K562 (cell line): Measurements from ENCODE around the gene GKN1. TPM values are rescaled to one million over a fixed set of nuclear protein-coding genes. Genes with fewer than 3 reads are reported as not detected.

Experiments used
- ATAC-seq: fragments of 200-7000 bp; cut with Tn5 transposase; 3 replicates; pipeline ENCODE4 v1.9.1; 2020; ENCODE audit warnings: moderate library complexity
- BruUV-seq: library from RNA; stranded (reverse); fragments of 400-500 nt; replicated peaks from 2 replicates; lab custom pipeline; 2021; lab: Mats Ljungman, UMichigan
- CTCF ChIA-PET: fragments of 300-600 bp; formaldehyde crosslinking; extraction: SDS; loops from one replicate; lab custom pipeline; 2021; ENCODE audit warnings: low intra/inter-chr PET ratio; lab: Yijun Ruan, JAX
- POLR2A ChIA-PET: fragments of 300-600, 350-650 bp; sonication (Branson Sonifier 250); formaldehyde crosslinking; extraction: SDS; loops from one replicate; lab custom pipeline; 2021; ENCODE audit warnings: antibody characterized with exemption, inconsistent platforms; lab: Yijun Ruan, JAX
- DNase-seq, 4 experiments: peaks; one replicate each; pipeline versions ENCODE4 v3.0.0 to v3.0.0-alpha.2; 2011 to 2018; ENCODE audit warnings: low spot score in 3 of 4, mixed read lengths in 3 of 4; ENCODE audit errors: extremely low read depth in 1 of 4
- FAIRE-seq: peaks from 2 replicates; lab custom pipeline; 2011; peaks lifted over from hg19 to GRCh38; lab: Jason Lieb, UNC
- H2AFZ ChIP-seq: 2 replicates; pipeline ENCODE4 v1.6.0; 2011; ENCODE audit warnings: low read depth, low read length, control low read depth, inconsistent platforms
- H3K27ac ChIP-seq: fragments of 200-600 bp; 3 replicates; pipeline ENCODE4 v1.8.0; 2011; ENCODE audit warnings: low read depth, mild to moderate bottlenecking, control low read depth, inconsistent platforms, low read length, moderate library complexity, mixed read lengths; ENCODE audit errors: extremely low read depth
- H3K27me3 ChIP-seq, 2 experiments: fragments of 300-600 bp in 1 of 2; 2 replicates in 1 of 2; 3 replicates in 1 of 2; pipeline versions ENCODE4 v1.6.0 to v1.8.0; 2011; ENCODE audit warnings: inconsistent platforms in 2 of 2, low read length in 2 of 2, mild to moderate bottlenecking in 1 of 2, mixed read lengths in 1 of 2, moderate library complexity in 1 of 2; ENCODE audit not compliant: control insufficient read depth in 2 of 2, insufficient read depth in 2 of 2
- H3K36me3 ChIP-seq: fragments of 300-600 bp; 3 replicates; pipeline ENCODE4 v1.8.0; 2011; ENCODE audit warnings: mild to moderate bottlenecking, low read length, inconsistent platforms; ENCODE audit not compliant: control insufficient read depth, insufficient read depth
- H3K4me1 ChIP-seq, 2 experiments: fragments of 200-600 bp in 1 of 2; replicated peaks in 1 of 2; 2 replicates in 1 of 2; 3 replicates in 1 of 2; pipeline versions ENCODE4 v1.5.1 to v1.8.0; 2011; ENCODE audit warnings: inconsistent platforms in 2 of 2, low read length in 2 of 2, mild to moderate bottlenecking in 1 of 2, mixed read lengths in 1 of 2, moderate library complexity in 1 of 2; ENCODE audit not compliant: control insufficient read depth in 2 of 2, insufficient read depth in 2 of 2
- H3K4me2 ChIP-seq: 2 replicates; pipeline ENCODE4 v1.6.1; 2011; ENCODE audit warnings: low read length, control low read depth, inconsistent platforms, mixed read lengths; ENCODE audit not compliant: insufficient read depth
- H3K4me3 ChIP-seq: fragments of 200-600 bp; sonication (generic), shearing (Covaris generic); 2 replicates; pipeline ENCODE4 v1.5.1; 2016; ENCODE audit warnings: control low read depth, inconsistent platforms
- H3K79me2 ChIP-seq: fragments of 200-600 bp; 3 replicates; pipeline ENCODE4 v1.8.0; 2011; ENCODE audit warnings: low read length, inconsistent platforms; ENCODE audit not compliant: control insufficient read depth, insufficient read depth
- H3K9ac ChIP-seq, 2 experiments: 2 replicates each; pipeline versions ENCODE4 v1.6.0 to v1.6.1; 2011; ENCODE audit warnings: low read depth in 2 of 2, low read length in 2 of 2, control low read depth in 1 of 2, inconsistent platforms in 1 of 2, mild to moderate bottlenecking in 1 of 2, mixed read lengths in 1 of 2; ENCODE audit not compliant: insufficient read depth in 1 of 2
- H3K9me1 ChIP-seq: one replicate; pipeline ENCODE4 v1.6.0; 2011; ENCODE audit warnings: inconsistent platforms, mild to moderate bottlenecking, low read length, moderate library complexity; ENCODE audit not compliant: control insufficient read depth, insufficient read depth
- H3K9me3 ChIP-seq: replicated peaks from 2 replicates; pipeline ENCODE4 v1.5.1; 2011; ENCODE audit warnings: low read depth, low read length, inconsistent platforms; ENCODE audit not compliant: control insufficient read depth, insufficient read depth
- H4K20me1 ChIP-seq: replicated peaks from 2 replicates; pipeline ENCODE4 v1.6.1; 2011; ENCODE audit warnings: low read length, inconsistent platforms, mixed read lengths; ENCODE audit not compliant: control insufficient read depth, insufficient read depth
- ARID1B ChIP-seq: fragments of 450-650 bp; IDR thresholded peaks from 2 replicates; pipeline ENCODE4 v1.6.1; 2016; ENCODE audit warnings: antibody characterized with exemption, mild to moderate bottlenecking, inconsistent platforms
- CREM ChIP-seq: IDR thresholded peaks from 2 replicates; pipeline ENCODE4 v1.6.1; 2014; ENCODE audit warnings: antibody characterized with exemption, low read depth
- GATAD2A ChIP-seq: fragments of 450-650 bp; IDR thresholded peaks from 2 replicates; pipeline ENCODE4 v1.6.1; 2017
- HCFC1 ChIP-seq: IDR thresholded peaks from 2 replicates; pipeline ENCODE4 v1.6.1; 2012; ENCODE audit warnings: low read depth, low read length, improper control_type of control experiment
- JUN ChIP-seq, 2 experiments: sonication (generic) in 1 of 2; formaldehyde crosslinking in 1 of 2; IDR thresholded peaks; 2 replicates each; pipeline versions ENCODE4 v1.6.1 to v1.8.0; 2012 to 2022; ENCODE audit warnings: borderline replicate concordance in 2 of 2, mild to moderate bottlenecking in 2 of 2, improper control_type of control experiment in 1 of 2, low read depth in 1 of 2, low read length in 1 of 2, missing genetic modification reagents in 1 of 2
- MBD1 ChIP-seq: fragments of 250-450 bp; sonication (Bioruptor Pico); IDR thresholded peaks from 2 replicates; pipeline ENCODE4 v1.8.0; 2022; ENCODE audit warnings: inconsistent platforms
- NBN ChIP-seq: fragments of 450-650 bp; IDR thresholded peaks from 2 replicates; pipeline ENCODE4 v1.6.1; 2016; ENCODE audit warnings: low read depth, mild to moderate bottlenecking
- PHB2 ChIP-seq: fragments of 450-650 bp; IDR thresholded peaks from 2 replicates; pipeline ENCODE4 v1.6.1; 2017; ENCODE audit warnings: low read depth
- POU5F1 ChIP-seq: fragments of 150-350 bp; IDR thresholded peaks from 2 replicates; pipeline ENCODE4 v1.6.1; 2014; ENCODE audit warnings: borderline replicate concordance, low read length, low read depth, mild to moderate bottlenecking; ENCODE audit not compliant: partially characterized antibody
- PREB ChIP-seq: sonication (generic); formaldehyde crosslinking; IDR thresholded peaks from 2 replicates; pipeline ENCODE4 v1.8.1; 2023; ENCODE audit warnings: mild to moderate bottlenecking, missing genetic modification reagents
- SMARCB1 ChIP-seq: IDR thresholded peaks from 2 replicates; pipeline ENCODE4 v1.6.1; 2011; ENCODE audit warnings: improper control_type of control experiment, low read depth; ENCODE audit not compliant: insufficient read length
- ZNF174 ChIP-seq: fragments of 250-450 bp; sonication (Bioruptor Pico); IDR thresholded peaks from 2 replicates; pipeline ENCODE4 v1.4.0; 2020; ENCODE audit warnings: mild to moderate bottlenecking
- WGBS: fragments of 100-300 bp; shearing (Covaris generic); methylation state at CpG from one replicate; pipeline ENCODE4 v1.1.6; 2016; ENCODE audit warnings: low coverage, mixed read lengths; ENCODE audit not compliant: insufficient coverage; ENCODE audit errors: missing lambda C conversion rate; 5-methylcytosine and 5-hydroxymethylcytosine counted together
- in situ Hi-C: fragments of 300-500 bp; cut with MboI; formaldehyde crosslinking; loops from 4 replicates; pipeline ENCODE4 v1.15.0; 2018; ENCODE audit warnings: inconsistent platforms, mixed read lengths
- intact Hi-C: fragments of 100-400 bp; cut with micrococcal nuclease; formaldehyde crosslinking; loops from 2 replicates; pipeline ENCODE4 v1.14.2; 2022
- polyA plus RNA-seq, 8 experiments: library from polyadenylated mRNA; depleted of rRNA in 4 of 8; stranded (reverse) in 5 of 8; unstranded in 3 of 8; fragments of >200 nt; fragmentation: Nextera tagmentation in 2 of 8; fragmentation: Illumina TruSeq in 1 of 8; extraction: Ambion mirVana in 2 of 8; extraction: Trizol in 1 of 8; gene quantifications; 2 replicates each; pipeline versions ENCODE4 v1.2.1 to v1.2.3, GENCODE V29; 2011 to 2014; ENCODE audit warnings: inconsistent platforms in 1 of 8, missing spikeins in 1 of 8
- total RNA-seq, 7 experiments: library from RNA; depleted of rRNA in 6 of 7; stranded (reverse); fragments of >200 nt in 6 of 7; fragmentation: Illumina TruSeq in 2 of 7; extraction: Trizol in 2 of 7; gene quantifications; 2 replicates each; pipeline versions ENCODE4 v1.2.1 to v1.2.3, GENCODE V29; 2011 to 2021; ENCODE audit warnings: low replicate concordance in 1 of 7
- TF ChIP-seq, protein P1 (sequence below): fragments of 250-450 bp; sonication (Bioruptor Pico); IDR thresholded peaks from 2 replicates; pipeline ENCODE4 v1.8.0; 2021; ENCODE audit warnings: moderate library complexity, mild to moderate bottlenecking, inconsistent platforms

The GKN1 gene
- total and polyA plus RNA-seq, 9 of the 15 experiments (the other 6 are each of a cell fraction or from before 2014, with no cell fraction given), result not detected

DNA sequence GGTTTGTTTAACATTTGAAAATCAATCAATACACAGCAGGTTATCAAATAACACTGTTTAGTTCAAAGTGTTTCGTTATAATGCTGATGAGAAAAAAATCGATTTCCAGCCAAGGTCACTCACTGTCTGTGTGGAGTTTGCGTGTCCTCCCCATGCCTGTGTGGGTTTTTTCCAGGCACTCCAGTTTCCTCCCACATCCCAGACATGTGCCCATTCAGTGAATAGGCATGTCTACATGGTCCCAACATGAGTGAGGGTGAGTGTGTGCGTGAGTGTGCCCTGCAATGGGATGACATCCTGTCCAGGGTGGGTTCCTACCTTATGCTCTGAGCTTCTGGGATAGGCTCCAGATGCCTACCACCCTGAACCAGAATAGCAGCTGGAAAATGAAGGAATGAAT, 13.1 kb upstream of the GKN1 start:
- no peak overlapping the region for H3K27ac ChIP-seq
- CTCF ChIA-PET, result no interaction called here
- no peak overlapping the region for H3K9ac ChIP-seq
- peaks cover 0 to 4% of the 10 kb centered on the region in 2 experiments; a peak in 1 of 5 replicates for H3K27me3 ChIP-seq
- no peak overlapping the region for H3K4me2 ChIP-seq
- intact Hi-C loops, result no loop called here
- H4K20me1 ChIP-seq, result no peaks in the 10 kb centered on the region
- H3K79me2 ChIP-seq, result no peaks in the 10 kb centered on the region
- H3K4me3 ChIP-seq, result no peak overlapping the region
- H3K9me3 ChIP-seq, result no peaks in the 10 kb centered on the region
- no peaks in the 10 kb centered on the region for H3K36me3 ChIP-seq
- no peaks in the 10 kb centered on the region for H3K9me1 ChIP-seq
- DNase-seq (no peak), ATAC-seq (no peak), FAIRE-seq (no peak)
- POLR2A ChIA-PET, result no interaction called here
- in situ Hi-C loops, result no loop called here
- WGBS, result 0% methylated on average over 4 of the region's 4 CpGs
- no TSS peak for BruUV-seq
- H3K4me1 ChIP-seq, result no peaks in the 10 kb centered on the region
- no peak overlapping the region for H2AFZ ChIP-seq
- TF ChIP-seq, protein P1, sequence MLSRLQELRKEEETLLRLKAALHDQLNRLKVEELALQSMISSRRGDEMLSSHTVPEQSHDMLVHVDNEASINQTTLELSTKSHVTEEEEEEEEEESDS (CRISPR knock-in tag), result no peak
- no peak for TF ChIP-seq GATAD2A
- no peak for TF ChIP-seq ARID1B
- no peak for TF ChIP-seq MBD1 (CRISPR knock-in tag)
- no peak for TF ChIP-seq POU5F1
- TF ChIP-seq HCFC1, result no peak
- no peak for TF ChIP-seq CREM
- no peak for TF ChIP-seq JUN (IDR thresholded peaks at IDR 0.05; ENCODE audit: borderline replicate concordance, low read depth, low read length)
- no peak for TF ChIP-seq JUN (CRISPR knock-in tag; IDR thresholded peaks at IDR 0.05; ENCODE audit: borderline replicate concordance)
- TF ChIP-seq ZNF174 (CRISPR knock-in tag), result no peak
- TF ChIP-seq SMARCB1, result no peak
- TF ChIP-seq PREB (CRISPR knock-in tag), result no peak
- TF ChIP-seq PHB2, result no peak
- TF ChIP-seq NBN, result no peak
